NT2/D1 (cell line): Measurements from ENCODE around the gene SNAI3.

ENCODE experiments used
- SUZ12 ChIP-seq: IDR thresholded peaks from 2 replicates; pipeline ENCODE4 v1.6.1; 2011; ENCODE audit not compliant: insufficient read length, insufficient read depth; ENCODE audit errors: extremely low read depth
- YY1 ChIP-seq: IDR thresholded peaks from 2 replicates; pipeline ENCODE4 v1.6.1; 2011; ENCODE audit not compliant: insufficient read length, insufficient read depth
- ZNF274 ChIP-seq: IDR thresholded peaks from 2 replicates; pipeline ENCODE4 v1.6.1; 2011; ENCODE audit warnings: mild to moderate bottlenecking, low read depth, low read length

DNA sequence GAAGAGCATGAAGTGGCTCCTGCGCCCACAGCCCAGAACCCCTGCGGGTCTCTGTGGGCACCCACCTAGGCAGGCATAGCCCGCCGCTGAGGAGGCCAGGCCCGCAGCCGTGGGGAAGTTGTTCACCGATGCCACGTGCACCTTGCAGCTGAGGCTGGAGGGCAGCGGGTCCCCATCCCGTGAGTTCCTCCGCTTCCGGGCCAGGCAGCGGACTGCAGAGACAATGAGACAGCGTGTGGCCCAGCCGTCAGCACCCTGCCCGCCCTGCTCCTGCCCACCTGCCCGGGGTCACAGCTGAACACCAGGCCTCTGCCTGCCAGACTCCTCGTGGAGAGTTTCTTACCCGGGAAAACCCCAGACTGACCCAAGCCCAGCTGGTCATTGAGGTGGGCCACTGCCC is 28.9 kb downstream of the SNAI3 start:
- TF ChIP-seq ZNF274, result no peak
- TF ChIP-seq YY1, result no peak
- no peak for TF ChIP-seq SUZ12
